Testis (tissue), 3 donors: ENCODE data around the gene RFC2. TPM values are rescaled to one million over a fixed set of nuclear protein-coding genes. Genes with fewer than 3 reads are reported as not detected.

Source experiments
- DNase-seq: peaks from one replicate; pipeline ENCODE4 v3.0.0-alpha.2; 2019
- H3K27ac ChIP-seq, 2 donors: fragments of 200-600 bp; sonication (generic); one replicate each; pipeline ENCODE4 v1.5.1; 2019
- H3K27me3 ChIP-seq: fragments of 200-600 bp; sonication (generic); one replicate; pipeline ENCODE4 v1.5.1; 2019
- H3K36me3 ChIP-seq: fragments of 200-600 bp; sonication (generic); one replicate; pipeline ENCODE4 v1.5.1; 2017; ENCODE audit warnings: low read depth; ENCODE audit errors: missing control alignments
- H3K4me1 ChIP-seq: fragments of 200-600 bp; sonication (generic); one replicate; pipeline ENCODE4 v1.5.1; 2019
- H3K4me3 ChIP-seq, 2 donors: fragments of 200-600 bp; sonication (generic); one replicate each; pipeline ENCODE4 v1.5.1; 2017 to 2019
- H3K9me3 ChIP-seq: fragments of 200-600 bp; sonication (generic); one replicate; pipeline ENCODE4 v1.5.1; 2017
- CTCF ChIP-seq, 3 experiments: fragments of 450-650 bp in 2 of 3; fragments of 200-600 bp in 1 of 3; sonication (generic) in 1 of 3; IDR thresholded peaks; one replicate each; pipeline ENCODE4 v1.5.1; 2016 to 2019; ENCODE audit warnings: antibody characterized with exemption in 3 of 3, mild to moderate bottlenecking in 2 of 3, moderate library complexity in 1 of 3
- POLR2A ChIP-seq: fragments of 450-650 bp; IDR thresholded peaks from one replicate; pipeline ENCODE4 v1.6.1; 2017; ENCODE audit warnings: antibody characterized with exemption, mild to moderate bottlenecking, moderate library complexity
- WGBS, 2 donors: methylation state at CpG; one replicate each; pipeline ENCODE4 v1.1.5; 2018; 5-methylcytosine and 5-hydroxymethylcytosine counted together
- intact Hi-C: fragments of 100-400 bp; cut with DNase I; formaldehyde crosslinking; loops from one replicate; pipeline ENCODE4 v1.15.1; 2023; ENCODE audit warnings: low total_unique reads
- polyA plus RNA-seq: library from polyadenylated mRNA; stranded (reverse); fragments of 350-450 nt; fragmentation: Illumina TruSeq; extraction: RNeasy Lipid Tissue Mini Kit (QIAGEN cat#74804); gene quantifications from one replicate; pipeline ENCODE4 v1.2.3, GENCODE V29; 2014; ENCODE audit warnings: low read depth, low replicate concordance; ENCODE audit not compliant: insufficient read depth
- total RNA-seq, 2 donors: library from RNA; depleted of rRNA; stranded (reverse); fragments of >200 nt; gene quantifications; one replicate each; pipeline ENCODE4 v1.2.3, GENCODE V29; 2016

Gene RFC2
- total and polyA plus RNA-seq, 3 donors from 2014 or later, result 10.8 to 29.2 (median 15.2) TPM

GRCh38 chr7:74233655-74234285 lies 20.4 kb downstream of the RFC2 start:
- WGBS, 2 donors, result 88 to 92% methylated on average over 13 of the region's 13 CpGs
- DNase-seq, result no peak

GRCh38 chr7:74231232-74231590 lies 23.0 kb downstream of the RFC2 start:
- Histone ChIP-seq H3K36me3 (no peaks in the 10 kb centered on the region), H3K4me1 (no peaks in the 10 kb centered on the region)
- TF ChIP-seq POLR2A (no peak), CTCF (IDR thresholded peaks at IDR 0.05) (no peak)

More at GRCh38 chr7:74233655-74234285, 20.4 kb downstream of the RFC2 start:
- Histone ChIP-seq H3K27me3 (no peaks in the 10 kb centered on the region), H3K4me1 (no peaks in the 10 kb centered on the region), H3K4me3 (no peak overlapping the region), H3K9me3 (no peaks in the 10 kb centered on the region), H3K36me3 (no peaks in the 10 kb centered on the region), H3K27ac (no peak overlapping the region)
- no peak for TF ChIP-seq CTCF (IDR thresholded peaks at IDR 0.05)
- intact Hi-C loops, result no loop called here

GRCh38 chr7:74230446-74231231 lies 23.6 kb downstream of the RFC2 start:
- no peak for DNase-seq
- H3K27me3 ChIP-seq, result no peaks in the 10 kb centered on the region
- H3K36me3 ChIP-seq, result no peaks in the 10 kb centered on the region
- no peak for TF ChIP-seq CTCF (IDR thresholded peaks at IDR 0.05)
- no peak for TF ChIP-seq POLR2A
- 94 to 95% methylated on average over 15 of the region's 15 CpGs for WGBS, 2 donors
- no peaks in the 10 kb centered on the region for H3K9me3 ChIP-seq
- no peak overlapping the region for H3K27ac ChIP-seq
- intact Hi-C loops, result no loop called here
- H3K4me3 ChIP-seq, result no peak overlapping the region
- no peaks in the 10 kb centered on the region for H3K4me1 ChIP-seq

More at GRCh38 chr7:74231232-74231590, 23.0 kb downstream of the RFC2 start:
- intact Hi-C loops, result no loop called here
- WGBS, 2 donors, result 89 to 92% methylated on average over 12 of the region's 12 CpGs
- no peak overlapping the region for H3K4me3 ChIP-seq
- no peak for DNase-seq
- no peak overlapping the region for H3K27ac ChIP-seq
- no peaks in the 10 kb centered on the region for H3K9me3 ChIP-seq
- H3K27me3 ChIP-seq, result no peaks in the 10 kb centered on the region

- WGBS, 2 donors, result 92 to 96% methylated on average over 6 to 9 of the region's 9 CpGs
- no peak for TF ChIP-seq CTCF (IDR thresholded peaks at IDR 0.05)
- TF ChIP-seq POLR2A, result no peak
- no peak overlapping the region for H3K4me3 ChIP-seq
- no peaks in the 10 kb centered on the region for H3K27me3 ChIP-seq
- no peak overlapping the region for H3K27ac ChIP-seq
- H3K36me3 ChIP-seq, result no peaks in the 10 kb centered on the region
- DNase-seq, result no peak
- intact Hi-C loops, result no loop called here
- no peaks in the 10 kb centered on the region for H3K9me3 ChIP-seq
- H3K4me1 ChIP-seq, result peaks cover 2% of the 10 kb centered on the region
Measured at GRCh38 chr7:74228951-74229900, 25.0 kb downstream of the RFC2 start.
